ENCODE measurements around the gene GNA15.

Gene GNA15

GRCh38 chr19:3142781-3143337, 7.0 kb downstream of the GNA15 start:
- no peak for DNase-seq (ENCODE audit: extremely low read depth, low read depth)
- no peak for TF ChIP-seq CTCF (IDR thresholded peaks at IDR 0.05; ENCODE audit: low read depth, low read length, missing control alignments)
- H3K4me3 ChIP-seq (replicated peaks; ENCODE audit: low read depth, low read length) = no peak overlapping the region

- no peak overlapping the region for H3K4me3 ChIP-seq (replicated peaks; ENCODE audit: low read depth, low read length)
- no peak for TF ChIP-seq CTCF (IDR thresholded peaks at IDR 0.05; ENCODE audit: low read depth, low read length, missing control alignments)
- DNase-seq (ENCODE audit: extremely low read depth, low read depth) = no peak
Observed at GRCh38 chr19:3145909-3146676, 10.3 kb downstream of the GNA15 start.

- peak; percentile 88 for TF ChIP-seq CTCF (IDR thresholded peaks at IDR 0.05; ENCODE audit: low read depth, low read length, missing control alignments)
- no peak overlapping the region for H3K4me3 ChIP-seq (replicated peaks; ENCODE audit: low read depth, low read length)
- no peak for DNase-seq (ENCODE audit: extremely low read depth, low read depth)
Observed at GRCh38 chr19:3146677-3147100, 10.9 kb downstream of the GNA15 start.

GRCh38 chr19:3148503-3148902, 12.7 kb downstream of the GNA15 start:
- no peak overlapping the region for H3K4me3 ChIP-seq (replicated peaks; ENCODE audit: low read depth, low read length)
- no peak for DNase-seq (ENCODE audit: extremely low read depth, low read depth)
- no peak for TF ChIP-seq CTCF (IDR thresholded peaks at IDR 0.05; ENCODE audit: low read depth, low read length, missing control alignments)

- no peak for TF ChIP-seq CTCF (IDR thresholded peaks at IDR 0.05; ENCODE audit: low read depth, low read length, missing control alignments)
- DNase-seq (ENCODE audit: extremely low read depth, low read depth) = no peak
- no peak overlapping the region for H3K4me3 ChIP-seq (replicated peaks; ENCODE audit: low read depth, low read length)
Observed at GRCh38 chr19:3149089-3149488, 13.3 kb downstream of the GNA15 start.

- TF ChIP-seq CTCF (IDR thresholded peaks at IDR 0.05; ENCODE audit: low read depth, low read length, missing control alignments) = no peak
- no peak overlapping the region for H3K4me3 ChIP-seq (replicated peaks; ENCODE audit: low read depth, low read length)
- DNase-seq (ENCODE audit: extremely low read depth, low read depth) = no peak
Observed at GRCh38 chr19:3149526-3150505, 14.0 kb downstream of the GNA15 start.

All from HFF-Myc (cell line).